Measurements from ENCODE around the gene DCBLD2.
"Not testable (repeated sequence)": the region's sequence is repeated elsewhere in the genome, so short reads cannot be mapped to it uniquely, and the experiment has no call there.

Gene DCBLD2

GRCh38 chr3:98882614-98883333 lies 18.7 kb downstream of the DCBLD2 start:
- H3K9me3 Mint-ChIP-seq; H3K4me3 Mint-ChIP-seq; ATAC-seq (replicated peaks): not testable (repeated sequence)

GRCh38 chr3:98877132-98877531 lies 24.4 kb downstream of the DCBLD2 start:
- Mint-ChIP-seq H3K36me3 (no peaks in the 10 kb centered on the region), H3K4me1 (no peaks in the 10 kb centered on the region), H3K9me3 (no peaks in the 10 kb centered on the region), H3K27ac (no peak overlapping the region), H3K4me3 (no peak overlapping the region), H3K27me3 (no peaks in the 10 kb centered on the region)
- DNase-seq (no peak), ATAC-seq (replicated peaks) (no peak)

More at GRCh38 chr3:98882614-98883333, 18.7 kb downstream of the DCBLD2 start:
- H3K4me1 Mint-ChIP-seq, DNase-seq, H3K36me3 Mint-ChIP-seq, H3K27me3 Mint-ChIP-seq, H3K27ac Mint-ChIP-seq: not testable (repeated sequence)

GRCh38 chr3:98875535-98875934 lies 26.0 kb downstream of the DCBLD2 start:
- Mint-ChIP-seq H3K4me1 (no peaks in the 10 kb centered on the region), H3K9me3 (no peaks in the 10 kb centered on the region), H3K27ac (no peak overlapping the region), H3K4me3 (no peak overlapping the region), H3K27me3 (no peaks in the 10 kb centered on the region), H3K36me3 (peaks cover 0 to 3% of the 10 kb centered on the region in 2 donors)
- ATAC-seq (replicated peaks) (no peak), DNase-seq (no peak)

GRCh38 chr3:98874602-98875249 lies 26.8 kb downstream of the DCBLD2 start:
- Mint-ChIP-seq H3K4me3 (no peak overlapping the region), H3K4me1 (no peaks in the 10 kb centered on the region), H3K9me3 (peaks cover 0 to 2% of the 10 kb centered on the region in 2 donors), H3K27me3 (no peaks in the 10 kb centered on the region), H3K27ac (no peak overlapping the region), H3K36me3 (peaks cover 0 to 3% of the 10 kb centered on the region in 2 donors)
- DNase-seq (no peak), ATAC-seq (replicated peaks) (no peak)

GRCh38 chr3:98869391-98869790 lies 32.1 kb downstream of the DCBLD2 start:
- no peaks in the 10 kb centered on the region for H3K27me3 Mint-ChIP-seq
- peaks cover 0 to 3% of the 10 kb centered on the region in 2 donors for H3K36me3 Mint-ChIP-seq
- no peak overlapping the region for H3K4me3 Mint-ChIP-seq
- peaks cover 6 to 8% of the 10 kb centered on the region in 2 donors for H3K9me3 Mint-ChIP-seq
- H3K4me1 Mint-ChIP-seq: no peaks in the 10 kb centered on the region
- H3K27ac Mint-ChIP-seq: no peak overlapping the region
- no peak for ATAC-seq (replicated peaks)
- DNase-seq: no peak

GRCh38 chr3:98857971-98858370 lies 43.5 kb downstream of the DCBLD2 start:
- ATAC-seq (replicated peaks); H3K9me3 Mint-ChIP-seq; H3K4me3 Mint-ChIP-seq; DNase-seq; H3K27me3 Mint-ChIP-seq; H3K4me1 Mint-ChIP-seq; H3K27ac Mint-ChIP-seq: not testable (repeated sequence)
- peaks cover 3 to 14% of the 10 kb centered on the region in 2 donors for H3K36me3 Mint-ChIP-seq

GRCh38 chr3:98857258-98857657 lies 44.2 kb downstream of the DCBLD2 start:
- not testable (repeated sequence) for H3K9me3 Mint-ChIP-seq; H3K4me1 Mint-ChIP-seq; ATAC-seq (replicated peaks); H3K27ac Mint-ChIP-seq; H3K27me3 Mint-ChIP-seq; H3K4me3 Mint-ChIP-seq; DNase-seq
- H3K36me3 Mint-ChIP-seq: peaks cover 3 to 14% of the 10 kb centered on the region in 2 donors

GRCh38 chr3:98856724-98857123 lies 44.8 kb downstream of the DCBLD2 start:
- no peak for ATAC-seq (replicated peaks)
- H3K27me3 Mint-ChIP-seq: no peaks in the 10 kb centered on the region

GRCh38 chr3:98855806-98856400 lies 45.6 kb downstream of the DCBLD2 start:
- H3K27ac Mint-ChIP-seq: no peak overlapping the region
- H3K27me3 Mint-ChIP-seq: no peaks in the 10 kb centered on the region
- peaks cover 5 to 9% of the 10 kb centered on the region in 2 donors for H3K9me3 Mint-ChIP-seq
- no peak for DNase-seq
- no peak overlapping the region for H3K4me3 Mint-ChIP-seq
- no peak for ATAC-seq (replicated peaks)
- peaks cover 3 to 14% of the 10 kb centered on the region in 2 donors for H3K36me3 Mint-ChIP-seq
- peaks cover 0 to 5% of the 10 kb centered on the region in 2 donors for H3K4me1 Mint-ChIP-seq

More at GRCh38 chr3:98856724-98857123, 44.8 kb downstream of the DCBLD2 start:
- Mint-ChIP-seq H3K4me3 (no peak overlapping the region), H3K4me1 (peaks cover 0 to 3% of the 10 kb centered on the region in 2 donors), H3K36me3 (peaks cover 3 to 14% of the 10 kb centered on the region in 2 donors), H3K27ac (no peak overlapping the region), H3K9me3 (peaks cover 6 to 9% of the 10 kb centered on the region in 2 donors)
- no peak for DNase-seq

GRCh38 chr3:98848108-98848507 lies 53.4 kb downstream of the DCBLD2 start:
- H3K27me3 Mint-ChIP-seq: no peaks in the 10 kb centered on the region
- H3K4me3 Mint-ChIP-seq: no peak overlapping the region
- H3K9me3 Mint-ChIP-seq: no peaks in the 10 kb centered on the region
- DNase-seq (no peak), ATAC-seq (replicated peaks) (no peak)
- H3K4me1 Mint-ChIP-seq: peaks cover 0 to 6% of the 10 kb centered on the region in 2 donors
- no peak overlapping the region for H3K27ac Mint-ChIP-seq
- H3K36me3 Mint-ChIP-seq: peaks cover 0 to 3% of the 10 kb centered on the region in 2 donors

- no peak overlapping the region for H3K4me3 Mint-ChIP-seq
- H3K9me3 Mint-ChIP-seq: no peaks in the 10 kb centered on the region
- H3K27me3 Mint-ChIP-seq: no peaks in the 10 kb centered on the region
- no peak for ATAC-seq (replicated peaks)
- H3K4me1 Mint-ChIP-seq: peaks cover 0 to 5% of the 10 kb centered on the region in 2 donors
- peaks cover 0 to 3% of the 10 kb centered on the region in 2 donors for H3K36me3 Mint-ChIP-seq
- DNase-seq: no peak
- no peak overlapping the region for H3K27ac Mint-ChIP-seq
Measured at GRCh38 chr3:98846101-98846500, 55.4 kb downstream of the DCBLD2 start.

- Mint-ChIP-seq H3K4me1 (no peaks in the 10 kb centered on the region), H3K4me3 (no peak overlapping the region), H3K27ac (no peak overlapping the region), H3K9me3 (peaks cover 2 to 4% of the 10 kb centered on the region in 2 donors), H3K27me3 (no peaks in the 10 kb centered on the region), H3K36me3 (peaks cover 3 to 6% of the 10 kb centered on the region in 2 donors)
- ATAC-seq (replicated peaks): no peak
- no peak for DNase-seq
Measured at GRCh38 chr3:98843266-98843959, 58.1 kb downstream of the DCBLD2 start.

- Mint-ChIP-seq H3K36me3 (peaks cover 3 to 5% of the 10 kb centered on the region in 2 donors), H3K27ac (no peak overlapping the region), H3K4me1 (no peaks in the 10 kb centered on the region), H3K9me3 (peaks cover 2 to 4% of the 10 kb centered on the region in 2 donors), H3K27me3 (no peaks in the 10 kb centered on the region), H3K4me3 (no peak overlapping the region)
- ATAC-seq (replicated peaks): no peak
- no peak for DNase-seq
Measured at GRCh38 chr3:98839846-98840245, 61.6 kb downstream of the DCBLD2 start.

- H3K4me1 Mint-ChIP-seq; ATAC-seq (replicated peaks); H3K27ac Mint-ChIP-seq; H3K27me3 Mint-ChIP-seq; H3K4me3 Mint-ChIP-seq; H3K36me3 Mint-ChIP-seq; DNase-seq: not testable (repeated sequence)
- peaks cover 11 to 21% of the 10 kb centered on the region in 2 donors for H3K9me3 Mint-ChIP-seq
Measured at GRCh38 chr3:98831060-98831459, 70.4 kb downstream of the DCBLD2 start.
